ENCODE results near the gene SLC1A6.

DNA sequence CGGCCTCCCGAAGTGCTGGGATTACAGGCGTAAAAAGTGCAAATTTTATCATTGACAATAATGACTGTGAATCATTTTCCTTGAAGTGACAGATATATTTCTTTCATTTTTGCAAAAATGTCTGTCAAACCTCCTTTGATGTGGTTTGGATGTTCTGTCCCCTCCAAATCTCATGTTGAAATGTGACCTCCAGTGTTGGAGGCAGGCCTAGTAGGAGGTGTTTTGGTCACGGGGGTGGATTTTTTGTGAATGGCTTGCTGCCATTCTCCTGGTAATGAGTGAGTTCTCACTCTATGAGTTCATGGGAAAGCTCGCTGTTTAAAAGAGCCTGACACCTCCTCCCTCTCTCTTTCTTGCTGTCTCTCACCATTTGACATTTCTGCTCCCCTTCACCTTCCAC is 5.5 kb upstream of the SLC1A6 start:
- TF ChIP-seq, protein P1, sequence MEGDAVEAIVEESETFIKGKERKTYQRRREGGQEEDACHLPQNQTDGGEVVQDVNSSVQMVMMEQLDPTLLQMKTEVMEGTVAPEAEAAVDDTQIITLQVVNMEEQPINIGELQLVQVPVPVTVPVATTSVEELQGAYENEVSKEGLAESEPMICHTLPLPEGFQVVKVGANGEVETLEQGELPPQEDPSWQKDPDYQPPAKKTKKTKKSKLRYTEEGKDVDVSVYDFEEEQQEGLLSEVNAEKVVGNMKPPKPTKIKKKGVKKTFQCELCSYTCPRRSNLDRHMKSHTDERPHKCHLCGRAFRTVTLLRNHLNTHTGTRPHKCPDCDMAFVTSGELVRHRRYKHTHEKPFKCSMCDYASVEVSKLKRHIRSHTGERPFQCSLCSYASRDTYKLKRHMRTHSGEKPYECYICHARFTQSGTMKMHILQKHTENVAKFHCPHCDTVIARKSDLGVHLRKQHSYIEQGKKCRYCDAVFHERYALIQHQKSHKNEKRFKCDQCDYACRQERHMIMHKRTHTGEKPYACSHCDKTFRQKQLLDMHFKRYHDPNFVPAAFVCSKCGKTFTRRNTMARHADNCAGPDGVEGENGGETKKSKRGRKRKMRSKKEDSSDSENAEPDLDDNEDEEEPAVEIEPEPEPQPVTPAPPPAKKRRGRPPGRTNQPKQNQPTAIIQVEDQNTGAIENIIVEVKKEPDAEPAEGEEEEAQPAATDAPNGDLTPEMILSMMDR (IDR thresholded peaks at IDR 0.05), result no peak
- TF ChIP-seq POLR2AphosphoS5 (IDR thresholded peaks at IDR 0.05) (no peak), POLR2A (IDR thresholded peaks at IDR 0.05) (no peak)

All from upper lobe of left lung (tissue), 4 donors.